Stimulated activated naive CD8-positive, alpha-beta T cell treated with anti-CD3 and anti-CD28 coated beads, Interleukin-15, Interleukin-2, amounts not matched to agents 100 ng/mL and 50 ng/mL, for 24 hours (primary cell): ENCODE measurements around the gene SMIM36.

ENCODE experiments used
- H3K27ac Mint-ChIP-seq: one replicate; pipeline ENCODE4 v1.8.0; 2021; ENCODE audit warnings: mild to moderate bottlenecking, mixed read lengths
- H3K27me3 Mint-ChIP-seq: one replicate; pipeline ENCODE4 v1.8.0; 2021; ENCODE audit warnings: mixed read lengths
- H3K36me3 Mint-ChIP-seq: one replicate; pipeline ENCODE4 v1.8.0; 2021; ENCODE audit warnings: low read depth, mixed read lengths
- H3K4me1 Mint-ChIP-seq: one replicate; pipeline ENCODE4 v1.8.0; 2021; ENCODE audit warnings: low read depth, mixed read lengths
- H3K4me3 Mint-ChIP-seq: one replicate; pipeline ENCODE4 v1.8.0; 2021; ENCODE audit warnings: mild to moderate bottlenecking, mixed read lengths
- H3K9me3 Mint-ChIP-seq: one replicate; pipeline ENCODE4 v1.8.0; 2021; ENCODE audit warnings: mixed read lengths

SMIM36 gene

DNA sequence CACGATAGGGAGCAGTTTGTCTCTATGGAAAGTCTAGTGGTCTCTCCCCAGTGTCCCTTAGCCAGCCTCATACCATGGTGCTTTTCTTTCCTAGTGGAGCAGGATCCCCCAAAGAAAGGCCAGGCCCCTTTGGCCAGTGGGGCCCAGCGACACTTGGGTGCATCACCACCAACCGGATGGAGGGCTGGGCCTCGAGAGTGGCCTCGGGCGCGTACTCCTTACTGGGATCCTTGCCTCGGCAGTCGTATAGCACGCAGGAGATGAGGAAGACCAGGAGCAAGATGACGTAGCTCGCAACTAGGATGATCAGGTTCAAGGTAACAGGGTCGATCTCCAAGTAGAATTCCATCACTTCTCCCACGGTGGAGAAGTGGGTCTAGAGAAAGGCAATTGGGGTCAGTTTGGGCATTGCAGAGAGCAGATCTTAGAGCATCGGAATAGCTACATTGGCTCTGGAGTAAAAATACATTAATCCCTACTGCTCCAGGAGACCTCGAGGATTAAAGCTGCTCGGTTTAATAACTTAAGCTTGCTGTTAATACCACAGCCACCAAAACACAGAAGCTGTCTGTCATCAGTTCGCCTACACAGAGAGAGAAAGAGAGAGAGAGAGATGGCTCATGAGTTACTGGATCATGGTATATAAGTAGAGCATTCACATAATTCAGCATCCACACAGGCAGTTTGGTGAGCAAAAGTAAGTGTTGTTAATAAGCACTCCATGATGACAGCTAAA, at the start of gene SMIM36:
Gene SMIM36 (minus strand): TSS at position 467 of the 736 bp plus-strand sequence.
- Mint-ChIP-seq H3K4me3 (no peak within 1 kb of the TSS), H3K4me1 (peaks cover 3% of the 10 kb centered on the region), H3K27me3 (peaks cover 8% of the 10 kb centered on the region), H3K9me3 (no peaks in the 10 kb centered on the region), H3K27ac (no peak within 1 kb of the TSS), H3K36me3 (no peaks in the 10 kb centered on the region)

DNA sequence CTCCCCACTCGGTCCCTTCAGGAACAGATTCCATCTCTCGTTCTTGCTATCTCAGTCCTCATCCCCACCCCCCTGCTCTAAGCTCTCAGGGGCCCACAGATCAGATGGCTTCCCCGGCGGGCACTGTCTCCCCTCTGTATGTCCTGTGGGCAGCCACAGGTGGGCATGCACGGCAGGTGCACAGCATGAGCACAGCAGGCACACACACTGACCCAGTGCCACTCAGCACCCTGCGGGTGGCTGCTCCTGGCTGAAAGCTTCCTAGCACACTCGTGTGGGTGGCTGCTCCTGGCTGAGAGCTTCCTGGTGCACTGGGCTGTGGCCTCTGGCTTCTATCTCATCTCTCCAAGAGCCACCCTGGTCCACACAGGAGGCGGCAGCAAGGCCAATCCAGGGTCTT, 44.5 kb upstream of the SMIM36 start:
- Mint-ChIP-seq H3K4me3 (no peak overlapping the region), H3K36me3 (no peaks in the 10 kb centered on the region), H3K27me3 (peaks cover 19% of the 10 kb centered on the region), H3K4me1 (no peaks in the 10 kb centered on the region), H3K9me3 (no peaks in the 10 kb centered on the region), H3K27ac (no peak overlapping the region)

DNA sequence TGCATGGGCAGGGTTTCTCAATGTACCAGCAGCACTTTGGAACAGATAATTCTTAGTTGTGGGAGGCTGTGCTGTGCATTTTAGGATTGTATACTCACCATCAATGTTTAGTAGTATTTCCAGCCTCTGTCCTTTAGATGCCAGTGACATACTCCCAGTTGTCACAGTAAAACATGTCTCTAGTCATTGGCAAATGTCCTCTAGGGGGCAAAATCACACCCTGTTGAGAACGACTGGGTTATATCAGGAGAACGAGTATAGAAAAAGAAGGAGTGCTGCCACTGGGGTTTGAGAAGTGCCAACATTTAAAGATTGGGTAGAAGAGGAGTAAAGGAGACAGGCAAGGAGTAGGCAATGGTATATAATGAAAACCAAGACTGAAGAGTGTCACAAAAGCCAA, 37.9 kb upstream of the SMIM36 start:
- Mint-ChIP-seq H3K9me3 (peaks cover under 1% of the 10 kb centered on the region), H3K4me3 (no peak overlapping the region), H3K36me3 (no peaks in the 10 kb centered on the region), H3K27ac (no peak overlapping the region), H3K27me3 (peaks cover 20% of the 10 kb centered on the region), H3K4me1 (peaks cover 3% of the 10 kb centered on the region)

DNA sequence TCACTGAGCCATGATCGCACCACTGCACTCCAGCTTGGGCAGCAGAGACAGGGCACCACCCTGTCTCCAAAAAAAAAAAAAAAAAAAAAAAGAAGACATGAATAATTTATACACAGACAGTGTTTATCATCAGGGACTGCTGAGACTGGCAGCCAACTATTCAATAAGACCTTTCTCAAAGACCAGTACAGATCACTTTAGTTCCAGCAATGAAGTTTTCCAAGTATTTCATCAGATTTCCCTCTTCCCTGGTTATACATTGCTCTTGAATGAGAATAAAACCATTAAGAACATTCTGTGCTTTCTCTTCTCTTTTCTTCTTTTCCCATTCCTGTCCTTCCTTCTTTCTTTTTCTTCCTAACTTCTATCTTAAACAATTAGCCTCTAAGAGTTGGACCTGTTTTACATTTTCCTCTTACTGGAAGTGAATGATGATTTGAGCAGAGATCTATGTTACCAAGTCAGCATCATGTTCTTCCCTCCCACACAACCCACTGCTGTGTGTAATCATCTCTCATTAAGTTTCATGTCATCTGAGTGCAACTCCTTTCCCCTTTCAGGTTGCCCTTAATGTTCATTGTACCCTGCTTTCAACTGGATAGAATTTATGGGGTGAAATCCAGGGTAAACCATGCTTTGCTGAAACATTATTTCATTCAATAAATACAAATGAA, 35.9 kb upstream of the SMIM36 start:
- Mint-ChIP-seq H3K4me3 (no peak overlapping the region), H3K36me3 (no peaks in the 10 kb centered on the region), H3K4me1 (peaks cover 3% of the 10 kb centered on the region), H3K9me3 (peaks cover 9% of the 10 kb centered on the region), H3K27ac (no peak overlapping the region), H3K27me3 (peaks cover 31% of the 10 kb centered on the region)

DNA sequence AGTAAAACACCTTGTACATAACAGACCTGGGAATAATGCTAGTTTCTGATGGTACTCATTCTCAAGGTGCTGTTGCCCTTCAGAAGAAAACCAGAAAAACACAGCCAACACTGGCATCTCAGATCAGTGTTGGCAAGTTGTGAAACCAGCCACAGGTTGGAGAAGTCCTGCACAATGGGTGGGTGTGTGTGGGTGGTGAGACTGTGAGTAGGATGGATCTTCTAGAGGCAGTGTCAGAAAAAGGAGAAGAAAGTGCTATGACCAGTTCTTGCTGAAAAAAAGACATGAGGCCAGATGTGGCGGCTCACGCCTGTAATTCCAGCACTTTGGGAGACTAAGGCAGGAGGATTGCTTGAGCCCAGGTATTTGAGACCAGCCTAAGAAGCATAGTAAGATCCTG, 35.2 kb upstream of the SMIM36 start:
- Mint-ChIP-seq H3K9me3 (peaks cover 9% of the 10 kb centered on the region), H3K27me3 (peaks cover 31% of the 10 kb centered on the region), H3K4me1 (peaks cover 3% of the 10 kb centered on the region), H3K36me3 (no peaks in the 10 kb centered on the region), H3K4me3 (no peak overlapping the region), H3K27ac (no peak overlapping the region)

DNA sequence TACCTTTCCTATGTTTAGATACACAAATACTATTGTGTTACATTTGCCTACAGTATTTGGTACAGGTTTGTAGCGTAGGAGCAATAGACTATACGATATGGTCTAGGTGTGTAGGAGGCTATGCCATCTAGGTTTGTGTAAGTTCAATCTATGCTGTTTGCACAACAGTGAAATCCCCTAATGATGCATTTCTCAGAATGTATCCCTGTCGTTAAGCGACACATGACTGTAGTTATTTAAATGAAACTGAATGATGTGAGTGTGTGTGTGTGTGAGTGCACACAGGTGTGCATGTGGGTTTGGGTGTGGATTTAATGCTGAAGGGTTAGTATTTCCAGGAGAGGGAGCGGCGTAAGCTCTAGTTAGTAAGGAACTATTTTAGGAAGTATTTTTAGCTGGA, 34.6 kb upstream of the SMIM36 start:
- Mint-ChIP-seq H3K4me3 (no peak overlapping the region), H3K36me3 (no peaks in the 10 kb centered on the region), H3K9me3 (peaks cover 9% of the 10 kb centered on the region), H3K4me1 (peaks cover 3% of the 10 kb centered on the region), H3K27ac (no peak overlapping the region), H3K27me3 (peaks cover 31% of the 10 kb centered on the region)

DNA sequence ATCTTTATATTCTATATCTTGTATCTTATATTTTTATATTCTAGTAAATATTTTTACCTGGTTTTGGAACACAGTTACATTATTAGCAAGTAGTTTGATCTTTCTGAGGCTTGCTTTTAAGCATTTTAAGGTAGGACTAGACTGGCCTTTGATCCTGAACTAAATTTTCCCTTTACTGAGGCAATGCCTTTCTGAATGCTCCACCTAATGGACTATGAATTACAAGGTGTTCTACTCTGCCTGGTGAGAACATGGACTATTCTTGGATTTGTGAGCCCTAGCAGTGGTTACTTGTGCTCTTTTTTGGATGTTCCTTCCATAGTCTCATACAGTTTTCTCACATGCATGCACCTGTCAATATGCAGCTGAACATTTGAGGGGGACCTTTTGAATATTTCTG, 32.5 kb upstream of the SMIM36 start:
- Mint-ChIP-seq H3K4me1 (peaks cover 3% of the 10 kb centered on the region), H3K27me3 (peaks cover 31% of the 10 kb centered on the region), H3K4me3 (no peak overlapping the region), H3K9me3 (peaks cover 9% of the 10 kb centered on the region), H3K36me3 (no peaks in the 10 kb centered on the region), H3K27ac (no peak overlapping the region)

DNA sequence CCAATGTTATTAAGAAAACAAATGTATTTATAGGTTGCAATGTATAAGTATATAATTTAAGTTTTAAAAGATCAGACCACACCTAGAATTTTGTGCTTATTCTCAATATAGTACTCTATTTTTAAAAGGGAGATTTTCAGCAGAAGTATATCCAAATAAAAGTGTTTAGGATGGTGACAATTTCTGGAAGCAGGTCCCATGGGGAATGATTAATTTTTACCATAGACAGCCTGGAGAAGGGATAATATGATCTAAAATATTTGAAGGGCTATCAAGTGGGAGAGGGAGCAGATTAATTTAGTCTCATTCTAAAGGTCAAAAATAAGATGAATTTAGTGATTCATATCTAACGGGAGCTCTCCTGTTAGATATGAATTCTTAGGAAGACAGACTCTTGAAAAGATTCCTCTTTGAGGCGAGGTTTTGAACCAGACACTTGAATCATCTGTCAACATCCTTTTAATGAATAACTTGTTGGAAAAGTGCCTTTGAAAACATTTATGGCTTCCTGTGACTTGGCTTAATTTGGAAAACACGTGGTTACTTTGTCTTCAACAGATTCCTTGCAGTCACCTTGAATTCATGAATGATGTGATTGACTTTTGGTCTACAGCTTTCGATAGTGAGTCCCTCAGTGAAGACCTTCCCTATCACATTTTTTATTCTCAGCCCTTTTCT, 29.3 kb upstream of the SMIM36 start:
- Mint-ChIP-seq H3K27ac (no peak overlapping the region), H3K27me3 (peaks cover 11% of the 10 kb centered on the region), H3K36me3 (no peaks in the 10 kb centered on the region), H3K4me1 (no peaks in the 10 kb centered on the region), H3K9me3 (peaks cover 9% of the 10 kb centered on the region), H3K4me3 (no peak overlapping the region)

DNA sequence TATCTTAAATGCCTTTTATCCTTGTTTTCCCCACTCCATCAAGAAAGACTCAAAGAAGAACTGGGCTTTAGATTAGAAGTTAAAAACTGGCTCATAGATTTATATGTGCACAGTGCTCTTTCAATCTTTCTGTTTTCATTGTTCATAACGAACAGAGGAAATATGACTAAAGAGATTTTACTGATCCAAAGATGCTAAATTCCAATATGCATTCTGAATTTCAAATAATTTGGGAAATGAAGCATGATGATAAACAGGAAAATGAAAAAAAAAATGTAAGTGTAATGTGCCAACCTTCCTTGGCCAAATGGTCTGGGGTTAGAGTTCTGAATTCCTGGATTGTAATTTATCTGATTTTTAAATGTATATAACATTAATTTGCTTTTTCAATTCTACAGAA, 25.0 kb upstream of the SMIM36 start:
- Mint-ChIP-seq H3K4me1 (no peaks in the 10 kb centered on the region), H3K4me3 (no peak overlapping the region), H3K9me3 (no peaks in the 10 kb centered on the region), H3K36me3 (no peaks in the 10 kb centered on the region), H3K27ac (no peak overlapping the region), H3K27me3 (peaks cover 12% of the 10 kb centered on the region)

DNA sequence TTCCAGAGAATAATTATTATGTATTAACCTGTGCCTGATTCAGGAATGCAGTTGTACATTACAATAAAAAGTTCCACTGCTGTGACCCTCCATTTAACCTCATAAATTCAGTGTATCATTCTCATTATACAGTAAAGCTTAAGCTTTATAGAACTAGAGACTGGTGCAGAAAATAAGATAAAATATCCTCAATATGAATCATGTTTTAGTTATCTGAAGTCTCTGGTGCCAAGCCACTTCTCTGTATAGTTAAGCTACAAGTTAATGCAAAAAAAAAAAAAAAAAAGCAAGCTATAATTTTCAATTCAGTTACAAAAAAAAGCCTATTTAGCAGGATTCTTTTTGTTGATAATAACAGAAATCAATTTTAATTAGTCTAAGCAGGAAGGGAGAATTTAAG, 22.4 kb upstream of the SMIM36 start:
- no peak overlapping the region for H3K27ac Mint-ChIP-seq
- H3K4me3 Mint-ChIP-seq = no peak overlapping the region
- H3K27me3 Mint-ChIP-seq = peaks cover 15% of the 10 kb centered on the region
- no peaks in the 10 kb centered on the region for H3K9me3 Mint-ChIP-seq
- H3K36me3 Mint-ChIP-seq = no peaks in the 10 kb centered on the region
- H3K4me1 Mint-ChIP-seq = no peaks in the 10 kb centered on the region

DNA sequence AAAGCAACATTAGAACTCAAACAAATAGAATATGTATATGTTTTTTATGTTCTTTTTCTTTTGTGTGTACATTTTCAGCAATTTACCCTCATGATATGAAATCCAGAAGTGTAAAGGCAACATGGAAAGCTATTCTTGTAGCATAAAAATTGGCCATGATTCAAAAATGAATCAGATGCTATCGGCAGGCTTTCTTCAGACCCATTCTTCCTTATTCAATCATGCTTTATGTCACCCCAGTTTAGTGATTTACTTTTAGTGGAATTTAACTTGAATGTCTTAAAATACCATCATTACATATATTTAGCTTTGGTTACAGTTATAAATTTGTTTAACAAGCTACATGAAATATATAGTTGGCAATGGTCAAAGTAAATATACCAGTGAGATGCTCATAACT, 21.4 kb upstream of the SMIM36 start:
- Mint-ChIP-seq H3K27ac (no peak overlapping the region), H3K27me3 (peaks cover 15% of the 10 kb centered on the region), H3K4me3 (no peak overlapping the region), H3K36me3 (no peaks in the 10 kb centered on the region), H3K9me3 (no peaks in the 10 kb centered on the region), H3K4me1 (no peaks in the 10 kb centered on the region)

DNA sequence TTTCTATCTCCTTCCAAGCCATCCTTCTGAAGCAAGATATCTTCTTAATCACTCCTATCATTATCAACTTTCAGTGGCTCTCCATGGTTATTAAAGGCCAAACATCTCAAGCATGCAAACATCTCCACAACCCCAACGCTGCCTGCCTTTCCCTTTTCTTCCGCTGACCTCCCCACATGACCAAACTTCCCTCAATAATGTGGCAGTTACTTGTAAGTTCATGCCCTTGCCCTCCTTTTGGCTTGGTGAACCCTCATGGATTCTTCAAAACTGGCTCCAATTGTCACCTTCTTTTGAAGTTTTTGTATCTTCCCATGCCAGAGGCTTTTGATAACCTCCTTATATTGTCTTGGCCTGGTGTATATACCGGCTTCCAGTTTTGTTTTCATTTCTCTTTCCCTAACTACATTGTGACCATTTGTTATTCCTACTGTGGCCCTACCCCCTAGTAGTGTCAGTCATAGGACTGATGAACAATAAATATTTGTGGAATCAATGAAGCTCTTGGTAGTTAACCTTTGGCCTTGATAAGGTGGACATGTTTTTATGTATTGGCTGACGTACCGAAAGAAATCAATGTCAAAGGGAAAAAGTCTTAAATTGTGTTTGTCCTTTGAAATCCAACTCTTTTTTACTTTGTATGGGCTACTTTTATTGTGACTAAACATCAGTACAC, 19.9 kb upstream of the SMIM36 start:
- Mint-ChIP-seq H3K36me3 (no peaks in the 10 kb centered on the region), H3K9me3 (no peaks in the 10 kb centered on the region), H3K27me3 (peaks cover 19% of the 10 kb centered on the region), H3K4me1 (no peaks in the 10 kb centered on the region), H3K4me3 (no peak overlapping the region), H3K27ac (no peak overlapping the region)

DNA sequence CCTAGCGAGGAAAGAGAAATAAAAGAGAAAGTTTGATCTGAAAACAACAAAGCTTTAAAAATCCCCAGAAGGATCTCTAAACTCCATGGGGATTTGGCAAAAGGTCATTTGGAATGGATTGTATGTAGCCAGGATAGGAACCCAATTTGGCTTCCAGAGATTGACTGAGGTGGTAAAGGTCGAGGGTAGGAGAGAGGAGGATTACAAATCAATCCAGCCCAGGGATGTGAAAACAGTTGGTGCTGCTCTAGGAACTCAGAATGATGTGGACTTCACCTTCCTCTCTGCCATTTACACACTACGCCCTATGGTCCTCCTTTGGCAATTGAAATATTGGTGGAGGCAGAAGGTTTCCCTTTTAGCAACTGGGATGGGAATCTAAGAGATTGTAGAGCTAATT, 18.8 kb upstream of the SMIM36 start:
- Mint-ChIP-seq H3K4me3 (no peak overlapping the region), H3K27me3 (peaks cover 19% of the 10 kb centered on the region), H3K4me1 (no peaks in the 10 kb centered on the region), H3K36me3 (no peaks in the 10 kb centered on the region), H3K27ac (no peak overlapping the region), H3K9me3 (no peaks in the 10 kb centered on the region)

DNA sequence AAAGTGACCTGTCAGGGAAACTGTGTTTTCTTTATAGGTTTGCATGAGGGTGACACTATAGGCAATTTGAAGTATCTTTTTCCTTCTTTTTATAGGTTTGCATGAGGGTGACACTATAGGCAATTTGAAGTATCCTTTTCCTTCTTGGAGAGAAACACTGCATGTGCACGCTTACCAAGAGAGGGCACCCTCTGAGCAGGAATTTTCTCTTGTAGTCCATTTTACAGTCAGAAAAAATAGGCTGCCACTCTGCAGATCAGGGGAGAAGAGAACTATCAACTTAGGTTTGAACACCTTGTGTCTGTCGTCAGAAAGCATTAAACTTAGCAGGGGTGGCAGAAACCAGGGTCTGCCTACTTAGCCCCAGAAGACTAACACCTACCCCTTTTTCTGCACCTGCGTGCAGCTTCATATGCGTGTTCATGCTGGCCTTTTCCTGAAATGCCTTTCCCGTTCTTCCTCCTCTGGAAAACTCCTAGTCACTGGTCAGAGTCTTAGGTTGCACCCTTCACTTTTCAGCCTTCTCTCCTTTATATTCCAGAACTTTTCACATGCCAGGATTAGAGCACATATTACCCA, 16.4 kb upstream of the SMIM36 start:
- H3K4me3 Mint-ChIP-seq = no peak overlapping the region

More for the DNA sequence above, 16.4 kb upstream of the SMIM36 start:
- Mint-ChIP-seq H3K4me1 (no peaks in the 10 kb centered on the region), H3K27ac (no peak overlapping the region), H3K9me3 (no peaks in the 10 kb centered on the region), H3K36me3 (no peaks in the 10 kb centered on the region), H3K27me3 (peaks cover 15% of the 10 kb centered on the region)
